RWPE2 (cell line): ENCODE results near the gene RB1.
"Not testable (repeated sequence)": the region's sequence is repeated elsewhere in the genome, so short reads cannot be mapped to it uniquely, and the experiment has no call there.

ENCODE experiments used
- ATAC-seq: fragments of 200-7000 bp; cut with Tn5 transposase; 3 replicates; pipeline ENCODE4 v1.9.1; 2021; ENCODE audit warnings: low read depth
- DNase-seq: peaks from one replicate; pipeline ENCODE4 v3.0.0-alpha.2; 2020; ENCODE audit warnings: low spot score
- H3K27ac ChIP-seq: fragments of 450-650 bp; 2 replicates; pipeline ENCODE4 v1.5.1; 2017; ENCODE audit warnings: mild to moderate bottlenecking; ENCODE audit not compliant: poor library complexity, severe bottlenecking
- H3K27me3 ChIP-seq: fragments of 250-450 bp; sonication (Bioruptor Pico); 2 replicates; pipeline ENCODE4 v1.5.1; 2021; ENCODE audit warnings: mild to moderate bottlenecking, moderate library complexity; ENCODE audit not compliant: insufficient read depth, poor library complexity, severe bottlenecking
- H3K36me3 ChIP-seq: fragments of 250-450 bp; sonication (Bioruptor Pico); 2 replicates; pipeline ENCODE4 v1.5.1; 2020; ENCODE audit warnings: low read depth, mild to moderate bottlenecking, moderate library complexity
- H3K4me1 ChIP-seq: fragments of 250-450 bp; sonication (Bioruptor Pico); 2 replicates; pipeline ENCODE4 v1.5.1; 2021; ENCODE audit warnings: mild to moderate bottlenecking, moderate library complexity; ENCODE audit not compliant: insufficient read depth, poor library complexity, severe bottlenecking
- H3K4me3 ChIP-seq: fragments of 250-450 bp; sonication (Bioruptor Pico); 2 replicates; pipeline ENCODE4 v1.5.1; 2021; ENCODE audit warnings: mild to moderate bottlenecking, moderate library complexity; ENCODE audit not compliant: severe bottlenecking
- H3K9me3 ChIP-seq: fragments of 250-450 bp; sonication (Bioruptor Pico); 2 replicates; pipeline ENCODE4 v1.5.1; 2021; ENCODE audit warnings: mild to moderate bottlenecking, moderate library complexity; ENCODE audit not compliant: severe bottlenecking
- TF ChIP-seq, protein P1 (sequence below): fragments of 450-650 bp; IDR thresholded peaks from one replicate; pipeline ENCODE4 v1.5.1; 2017; ENCODE audit warnings: mild to moderate bottlenecking, moderate library complexity; ENCODE audit not compliant: poor library complexity, severe bottlenecking

The RB1 gene

GRCh38 chr13:48415516-48415915 is 112.0 kb downstream of the RB1 start:
- TF ChIP-seq, protein P1, sequence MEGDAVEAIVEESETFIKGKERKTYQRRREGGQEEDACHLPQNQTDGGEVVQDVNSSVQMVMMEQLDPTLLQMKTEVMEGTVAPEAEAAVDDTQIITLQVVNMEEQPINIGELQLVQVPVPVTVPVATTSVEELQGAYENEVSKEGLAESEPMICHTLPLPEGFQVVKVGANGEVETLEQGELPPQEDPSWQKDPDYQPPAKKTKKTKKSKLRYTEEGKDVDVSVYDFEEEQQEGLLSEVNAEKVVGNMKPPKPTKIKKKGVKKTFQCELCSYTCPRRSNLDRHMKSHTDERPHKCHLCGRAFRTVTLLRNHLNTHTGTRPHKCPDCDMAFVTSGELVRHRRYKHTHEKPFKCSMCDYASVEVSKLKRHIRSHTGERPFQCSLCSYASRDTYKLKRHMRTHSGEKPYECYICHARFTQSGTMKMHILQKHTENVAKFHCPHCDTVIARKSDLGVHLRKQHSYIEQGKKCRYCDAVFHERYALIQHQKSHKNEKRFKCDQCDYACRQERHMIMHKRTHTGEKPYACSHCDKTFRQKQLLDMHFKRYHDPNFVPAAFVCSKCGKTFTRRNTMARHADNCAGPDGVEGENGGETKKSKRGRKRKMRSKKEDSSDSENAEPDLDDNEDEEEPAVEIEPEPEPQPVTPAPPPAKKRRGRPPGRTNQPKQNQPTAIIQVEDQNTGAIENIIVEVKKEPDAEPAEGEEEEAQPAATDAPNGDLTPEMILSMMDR = no peak
- Histone ChIP-seq H3K27me3 (no peaks in the 10 kb centered on the region), H3K4me1 (peaks cover 20% of the 10 kb centered on the region), H3K27ac (no peak overlapping the region), H3K9me3 (no peaks in the 10 kb centered on the region), H3K4me3 (no peak overlapping the region), H3K36me3 (peaks cover 3% of the 10 kb centered on the region)
- DNase-seq (no peak), ATAC-seq (no peak)

- not testable (repeated sequence) for H3K4me3 ChIP-seq, ATAC-seq, H3K4me1 ChIP-seq, H3K27ac ChIP-seq, H3K9me3 ChIP-seq, DNase-seq, H3K27me3 ChIP-seq, H3K36me3 ChIP-seq
Measured at GRCh38 chr13:48422003-48422402, 118.5 kb downstream of the RB1 start.

DNA sequence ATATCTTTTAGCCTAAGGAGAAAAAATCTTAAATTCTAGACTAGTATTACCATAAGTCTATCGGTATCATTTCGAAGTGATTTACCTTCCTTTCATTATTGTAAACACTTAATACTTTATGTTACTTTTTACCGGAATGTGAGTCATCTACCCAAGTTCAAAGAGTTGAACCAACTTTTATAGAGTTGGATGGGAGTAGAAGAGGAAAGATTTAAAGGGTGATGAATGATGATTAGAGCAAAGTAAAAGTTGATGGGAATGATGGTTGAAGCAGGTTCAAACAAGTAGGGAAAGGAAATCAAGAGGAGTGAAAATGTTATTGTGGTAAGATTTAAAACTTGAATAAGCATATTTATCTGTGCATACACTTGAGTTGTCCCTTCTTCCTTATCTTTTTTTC is 120.7 kb downstream of the RB1 start:
- Histone ChIP-seq H3K9me3 (peaks cover 1% of the 10 kb centered on the region), H3K36me3 (no peaks in the 10 kb centered on the region; the same call in 1 of the 2 replicates), H3K27me3 (no peaks in the 10 kb centered on the region), H3K27ac (no peak overlapping the region), H3K4me3 (no peak overlapping the region), H3K4me1 (peaks cover 8% of the 10 kb centered on the region)
- DNase-seq = no peak
- no peak for ATAC-seq
- TF ChIP-seq, protein P1 = no peak

GRCh38 chr13:48426052-48426451 is 122.5 kb downstream of the RB1 start:
- Histone ChIP-seq H3K4me1 (peaks cover 8% of the 10 kb centered on the region), H3K27ac (no peak overlapping the region), H3K9me3 (no peaks in the 10 kb centered on the region), H3K27me3 (no peaks in the 10 kb centered on the region), H3K36me3 (no peaks in the 10 kb centered on the region; the same call in 1 of the 2 replicates), H3K4me3 (no peak overlapping the region)
- TF ChIP-seq, protein P1 = no peak
- no peak for ATAC-seq
- no peak for DNase-seq

- H3K4me1 ChIP-seq, H3K9me3 ChIP-seq, DNase-seq, H3K4me3 ChIP-seq, H3K36me3 ChIP-seq, H3K27ac ChIP-seq, H3K27me3 ChIP-seq, ATAC-seq: not testable (repeated sequence)
Measured at GRCh38 chr13:48426755-48427298, 123.3 kb downstream of the RB1 start.

DNA sequence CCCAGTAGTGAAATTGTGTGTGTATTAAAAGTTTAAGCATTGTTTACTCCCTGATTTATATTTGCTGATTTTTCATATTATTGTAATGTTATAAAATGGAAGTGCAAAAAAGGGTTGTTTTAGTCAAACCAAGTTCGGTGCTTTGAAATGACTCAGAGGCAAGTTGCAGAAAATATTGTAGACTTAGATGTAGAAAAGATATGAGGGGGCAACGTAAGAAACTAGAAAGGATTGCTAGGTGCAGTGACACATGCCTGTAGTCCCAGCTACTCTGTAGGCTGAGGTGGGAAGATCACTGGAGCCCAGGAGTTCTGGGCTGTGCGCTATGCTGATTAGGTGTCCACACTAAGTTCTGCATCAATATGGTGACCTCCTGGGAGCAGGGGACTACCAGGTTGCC is 125.5 kb downstream of the RB1 start:
- no peak overlapping the region for H3K27ac ChIP-seq
- H3K36me3 ChIP-seq = no peaks in the 10 kb centered on the region; the same call in 1 of the 2 replicates
- DNase-seq (no peak), ATAC-seq (no peak)
- no peaks in the 10 kb centered on the region for H3K9me3 ChIP-seq
- no peak overlapping the region for H3K4me3 ChIP-seq
- H3K27me3 ChIP-seq = no peaks in the 10 kb centered on the region
- TF ChIP-seq, protein P1 = no peak
- peaks cover 12% of the 10 kb centered on the region for H3K4me1 ChIP-seq
